GM23338 (cell line): ENCODE measurements around the gene ALDH1B1.

ENCODE experiments used
- CREB1 ChIP-seq: fragments of 250-450 bp; sonication (Bioruptor Pico); IDR thresholded peaks from 2 replicates; pipeline ENCODE4 v1.5.0; 2020; ENCODE audit warnings: low read depth, mild to moderate bottlenecking, moderate library complexity
- CTCF ChIP-seq, 2 experiments: fragments of 200-600 bp in 1 of 2; sonication (generic) in 1 of 2; conservative IDR thresholded peaks; 2 replicates each; pipeline versions ENCODE4 v1.5.1 to v1.6.1; 2016 to 2017; ENCODE audit warnings: antibody characterized with exemption in 2 of 2, low read depth in 2 of 2, mild to moderate bottlenecking in 2 of 2, moderate library complexity in 1 of 2
- POLR2AphosphoS5 ChIP-seq: IDR thresholded peaks from 2 replicates; pipeline ENCODE4 v1.6.1; 2016; ENCODE audit warnings: antibody characterized with exemption, low read depth

GRCh38 chr9:38441347-38442085, 49.0 kb downstream of the ALDH1B1 start:
- TF ChIP-seq CTCF (conservative IDR thresholded peaks at IDR 0.05; ENCODE audit: low read depth in 2 of 2) (no peak), CREB1 (CRISPR knock-in tag) (no peak), POLR2AphosphoS5 (no peak)
